T-helper 2 cell treated with Interferon-gamma antibody and Interleukin-4, amounts not matched to agents 5 μg/mL and 100 μg/mL, for 36 hours (primary cell): ENCODE results near the gene MYL12B.

Experiments used
- DNase-seq: peaks from one replicate; pipeline ENCODE4 v3.0.0; 2021; ENCODE audit warnings: low spot score
- H3K27ac Mint-ChIP-seq: one replicate; pipeline ENCODE4 v1.8.0; 2021; ENCODE audit warnings: mild to moderate bottlenecking, mixed read lengths
- H3K27me3 Mint-ChIP-seq: one replicate; pipeline ENCODE4 v1.8.0; 2021; ENCODE audit warnings: low read depth, mixed read lengths
- H3K36me3 Mint-ChIP-seq: one replicate; pipeline ENCODE4 v1.8.0; 2021; ENCODE audit warnings: low read depth, mixed read lengths
- H3K4me1 Mint-ChIP-seq: one replicate; pipeline ENCODE4 v1.8.0; 2021; ENCODE audit warnings: low read depth, mixed read lengths
- H3K4me3 Mint-ChIP-seq: one replicate; pipeline ENCODE4 v1.8.0; 2022; ENCODE audit warnings: mild to moderate bottlenecking, moderate library complexity, mixed read lengths
- H3K9me3 Mint-ChIP-seq: one replicate; pipeline ENCODE4 v1.8.0; 2021; ENCODE audit warnings: mixed read lengths

The MYL12B gene

GRCh38 chr18:3248062-3248657 lies 13.8 kb upstream of the MYL12B start:
- Mint-ChIP-seq H3K4me1 (peaks cover 43% of the 10 kb centered on the region), H3K9me3 (no peaks in the 10 kb centered on the region), H3K36me3 (peaks cover 44% of the 10 kb centered on the region), H3K27ac (peak overlapping the region; percentile 99), H3K27me3 (peaks cover 2% of the 10 kb centered on the region), H3K4me3 (peak overlapping the region; percentile 88)
- DNase-seq: no peak

GRCh38 chr18:3248658-3249359 lies 13.1 kb upstream of the MYL12B start:
- peaks cover 49% of the 10 kb centered on the region for H3K4me1 Mint-ChIP-seq
- peak overlapping the region; percentile 99 for H3K27ac Mint-ChIP-seq
- H3K4me3 Mint-ChIP-seq: peak overlapping the region; percentile 88
- peaks cover 2% of the 10 kb centered on the region for H3K27me3 Mint-ChIP-seq
- DNase-seq: peak; percentile 26
- peaks cover 51% of the 10 kb centered on the region for H3K36me3 Mint-ChIP-seq
- no peaks in the 10 kb centered on the region for H3K9me3 Mint-ChIP-seq

DNA sequence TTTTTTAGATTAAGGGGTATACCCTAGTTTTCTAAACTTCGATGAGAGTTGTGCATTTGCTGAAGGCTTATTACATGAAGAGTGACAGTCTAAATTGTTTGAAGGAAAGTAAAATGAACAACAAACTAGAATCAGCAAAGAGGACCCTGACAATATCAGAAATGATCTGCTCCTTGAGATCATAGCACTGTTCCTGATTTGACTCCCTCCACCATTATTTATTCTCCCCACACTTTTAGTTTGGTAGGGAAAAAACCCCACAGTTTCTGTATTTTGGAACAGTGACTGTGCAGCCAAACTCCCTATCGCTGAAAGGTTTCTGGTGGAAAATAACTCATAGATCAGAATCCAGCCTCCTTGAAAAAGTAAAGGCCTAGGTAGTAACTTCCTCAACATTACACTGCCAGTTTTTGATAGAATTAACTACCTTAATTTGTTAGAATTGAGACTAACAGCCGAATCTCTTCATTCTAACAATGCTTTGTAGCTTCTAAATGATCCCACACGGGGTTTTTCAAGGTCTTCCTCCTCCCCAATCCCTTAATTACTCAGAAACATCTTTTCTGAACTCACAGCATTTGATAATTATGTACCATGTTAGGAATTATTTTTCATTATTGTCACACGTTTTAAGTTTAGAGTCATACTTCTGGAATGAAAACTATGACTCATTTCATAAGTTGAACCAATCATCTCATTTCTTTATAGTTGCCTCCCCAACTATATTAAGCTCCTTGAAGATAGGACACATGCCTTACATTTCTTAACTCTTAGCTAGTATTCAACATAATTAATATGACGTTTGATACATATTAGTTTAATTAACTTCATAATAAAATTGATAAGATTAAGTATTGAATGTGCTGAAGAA lies 11.5 kb upstream of the MYL12B start:
- H3K36me3 Mint-ChIP-seq: peaks cover 67% of the 10 kb centered on the region
- H3K27ac Mint-ChIP-seq: peak overlapping the region; percentile 90
- H3K9me3 Mint-ChIP-seq: no peaks in the 10 kb centered on the region
- no peak for DNase-seq
- H3K4me3 Mint-ChIP-seq: peak overlapping the region; percentile 88
- H3K4me1 Mint-ChIP-seq: peaks cover 48% of the 10 kb centered on the region
- H3K27me3 Mint-ChIP-seq: peaks cover 2% of the 10 kb centered on the region

DNA sequence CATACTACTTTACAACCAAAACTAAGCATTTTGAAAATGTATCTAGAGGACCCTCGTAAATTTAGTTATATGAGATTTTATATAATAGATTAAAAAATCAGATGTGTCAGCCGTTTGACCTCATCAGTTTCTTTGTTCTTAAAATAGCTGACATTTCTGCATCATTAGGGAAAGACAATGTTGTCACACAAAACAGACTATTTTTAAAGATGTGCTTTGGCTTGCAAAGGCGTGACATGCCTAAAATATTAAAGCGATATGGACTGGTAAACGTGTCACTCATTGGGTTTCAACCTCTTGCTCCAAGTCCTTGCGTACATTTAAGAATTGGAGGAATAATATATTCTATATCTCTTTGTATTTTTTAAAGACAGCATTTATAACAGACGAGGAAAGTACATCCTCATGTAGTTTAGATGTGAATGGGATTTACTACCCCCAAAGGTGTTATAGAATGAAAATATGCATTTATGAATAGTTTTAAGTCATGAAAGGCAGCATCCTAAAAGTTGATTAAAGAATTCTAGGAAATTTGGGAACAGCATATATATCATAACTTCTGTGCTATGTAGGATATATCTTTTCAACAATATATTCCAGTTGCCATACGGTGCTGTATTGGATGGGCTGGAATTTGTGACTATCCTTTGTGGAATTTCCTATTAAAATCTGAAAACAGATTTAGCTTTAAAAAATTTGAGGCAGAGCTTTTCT lies 10.5 kb upstream of the MYL12B start:
- Mint-ChIP-seq H3K4me1 (peaks cover 51% of the 10 kb centered on the region), H3K27me3 (peaks cover 2% of the 10 kb centered on the region), H3K36me3 (peaks cover 74% of the 10 kb centered on the region), H3K9me3 (no peaks in the 10 kb centered on the region), H3K27ac (no peak overlapping the region), H3K4me3 (peak overlapping the region; percentile 70)
- no peak for DNase-seq

GRCh38 chr18:3251963-3252277 lies 10.0 kb upstream of the MYL12B start:
- Mint-ChIP-seq H3K4me3 (peak overlapping the region; percentile 70), H3K36me3 (peaks cover 79% of the 10 kb centered on the region), H3K9me3 (no peaks in the 10 kb centered on the region), H3K4me1 (peaks cover 55% of the 10 kb centered on the region), H3K27ac (peak overlapping the region; percentile 57), H3K27me3 (peaks cover 2% of the 10 kb centered on the region)
- DNase-seq: no peak

GRCh38 chr18:3252843-3253242 lies 9.1 kb upstream of the MYL12B start:
- H3K4me1 Mint-ChIP-seq: peaks cover 60% of the 10 kb centered on the region
- H3K27ac Mint-ChIP-seq: peak overlapping the region; percentile 17
- no peaks in the 10 kb centered on the region for H3K27me3 Mint-ChIP-seq
- H3K9me3 Mint-ChIP-seq: no peaks in the 10 kb centered on the region
- no peak for DNase-seq
- peaks cover 88% of the 10 kb centered on the region for H3K36me3 Mint-ChIP-seq
- H3K4me3 Mint-ChIP-seq: peak overlapping the region; percentile 63

GRCh38 chr18:3254725-3255124 lies 7.2 kb upstream of the MYL12B start:
- peak overlapping the region; percentile 73 for H3K27ac Mint-ChIP-seq
- peak overlapping the region; percentile 38 for H3K4me3 Mint-ChIP-seq
- H3K27me3 Mint-ChIP-seq: no peaks in the 10 kb centered on the region

DNA sequence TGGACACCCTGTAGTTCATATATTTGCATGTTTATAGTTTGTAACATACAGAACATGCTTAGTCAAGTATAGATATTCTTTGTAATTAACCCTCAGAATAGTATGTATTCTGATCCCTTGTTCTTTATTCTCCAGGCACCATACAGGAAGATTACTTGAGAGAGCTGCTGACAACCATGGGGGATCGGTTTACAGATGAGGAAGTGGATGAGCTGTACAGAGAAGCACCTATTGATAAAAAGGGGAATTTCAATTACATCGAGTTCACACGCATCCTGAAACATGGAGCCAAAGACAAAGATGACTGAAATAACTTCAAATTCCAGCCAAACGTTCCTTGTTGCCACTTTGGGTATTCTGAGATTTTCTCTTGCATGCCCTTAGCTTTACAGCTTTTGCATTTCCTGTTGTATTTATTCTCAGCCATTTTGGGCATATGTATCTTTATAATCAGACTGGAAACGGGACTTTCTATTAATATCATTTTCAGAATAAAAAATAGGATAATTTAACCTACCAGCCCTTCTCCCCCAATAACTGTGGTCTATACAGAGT lies 6.2 kb upstream of the MYL12B start:
- peaks cover 76% of the 10 kb centered on the region for H3K36me3 Mint-ChIP-seq
- no peak for DNase-seq
- no peaks in the 10 kb centered on the region for H3K9me3 Mint-ChIP-seq
- no peaks in the 10 kb centered on the region for H3K27me3 Mint-ChIP-seq
- no peak overlapping the region for H3K4me3 Mint-ChIP-seq
- H3K4me1 Mint-ChIP-seq: peaks cover 82% of the 10 kb centered on the region
- peak overlapping the region; percentile 55 for H3K27ac Mint-ChIP-seq

More at GRCh38 chr18:3254725-3255124, 7.2 kb upstream of the MYL12B start:
- Mint-ChIP-seq H3K9me3 (no peaks in the 10 kb centered on the region), H3K36me3 (peaks cover 85% of the 10 kb centered on the region), H3K4me1 (peaks cover 79% of the 10 kb centered on the region)
- no peak for DNase-seq

DNA sequence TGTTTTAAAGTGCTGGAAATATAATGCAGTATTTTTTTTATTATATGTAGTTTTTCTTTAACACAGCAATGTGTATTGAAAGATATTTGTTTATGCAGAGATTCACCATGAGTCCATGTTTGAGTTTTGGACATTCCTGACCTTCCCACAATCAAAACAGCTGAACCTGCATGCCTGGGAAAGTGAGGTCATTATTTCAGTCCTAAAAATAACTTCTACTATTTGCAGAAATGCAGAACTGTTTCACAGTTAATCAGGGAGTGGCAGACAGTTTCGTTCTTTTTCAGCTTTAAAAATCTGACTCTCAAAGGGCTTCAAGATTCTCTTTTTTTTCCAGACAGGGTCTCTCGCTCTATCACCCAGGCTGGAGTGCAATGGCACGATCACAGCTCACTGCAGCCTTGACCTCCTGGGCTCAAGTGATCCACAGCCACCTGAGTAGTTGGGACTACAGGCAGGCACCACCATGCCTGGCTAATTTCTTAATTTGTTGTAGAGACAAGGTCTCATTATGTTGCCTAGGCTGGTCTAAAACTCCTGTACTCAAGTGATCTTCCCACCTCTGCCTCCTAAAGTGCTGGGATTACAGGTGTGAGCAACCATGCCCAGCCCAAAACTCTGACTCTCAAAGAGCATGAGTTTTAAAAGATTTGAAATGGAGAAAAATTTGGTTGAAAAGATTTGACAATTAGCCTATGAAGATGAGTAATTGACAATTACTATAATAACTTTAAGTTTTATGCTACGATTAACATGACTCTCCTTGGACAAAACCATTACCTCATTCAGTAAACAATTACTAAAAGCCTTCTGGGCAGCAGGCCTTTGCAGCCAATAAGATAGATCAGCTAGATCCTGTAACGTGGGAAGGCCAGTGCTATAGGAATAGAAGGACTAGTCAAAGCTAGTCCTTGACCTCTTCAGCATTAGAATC lies 5.0 kb upstream of the MYL12B start:
- H3K4me3 Mint-ChIP-seq: peak overlapping the region; percentile 29

DNA sequence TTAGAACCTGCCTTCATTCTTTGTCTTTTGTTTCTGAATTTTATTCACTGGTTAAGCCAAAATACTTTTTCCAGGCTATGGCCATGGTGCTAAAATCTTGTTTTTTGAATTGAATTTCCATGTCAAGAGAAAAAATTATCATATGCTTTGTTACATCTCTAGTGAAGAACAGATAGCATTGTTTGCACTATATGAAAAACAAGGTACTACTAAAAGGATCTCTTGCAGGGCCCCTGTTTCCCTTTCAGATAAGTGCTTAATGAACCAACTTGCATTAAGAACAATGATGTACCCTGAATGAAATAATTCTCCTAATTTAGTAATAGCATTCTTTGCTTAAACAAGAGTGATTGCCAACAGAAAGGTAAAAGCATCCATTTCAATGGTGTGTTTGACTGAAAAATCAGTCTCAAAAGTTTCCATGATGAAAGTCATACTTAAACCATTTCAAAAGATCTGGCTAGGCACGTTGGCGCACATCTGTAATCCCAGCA lies 4.3 kb upstream of the MYL12B start:
- Mint-ChIP-seq H3K36me3 (peaks cover 68% of the 10 kb centered on the region), H3K4me1 (peaks cover 76% of the 10 kb centered on the region), H3K9me3 (no peaks in the 10 kb centered on the region), H3K27me3 (no peaks in the 10 kb centered on the region), H3K4me3 (peak overlapping the region; percentile 53), H3K27ac (peak overlapping the region; percentile 64)
- no peak for DNase-seq

More for the DNA sequence above, 5.0 kb upstream of the MYL12B start:
- DNase-seq: no peak
- Mint-ChIP-seq H3K27me3 (no peaks in the 10 kb centered on the region), H3K9me3 (no peaks in the 10 kb centered on the region), H3K4me1 (peaks cover 80% of the 10 kb centered on the region), H3K36me3 (peaks cover 71% of the 10 kb centered on the region), H3K27ac (peak overlapping the region; percentile 49)

DNA sequence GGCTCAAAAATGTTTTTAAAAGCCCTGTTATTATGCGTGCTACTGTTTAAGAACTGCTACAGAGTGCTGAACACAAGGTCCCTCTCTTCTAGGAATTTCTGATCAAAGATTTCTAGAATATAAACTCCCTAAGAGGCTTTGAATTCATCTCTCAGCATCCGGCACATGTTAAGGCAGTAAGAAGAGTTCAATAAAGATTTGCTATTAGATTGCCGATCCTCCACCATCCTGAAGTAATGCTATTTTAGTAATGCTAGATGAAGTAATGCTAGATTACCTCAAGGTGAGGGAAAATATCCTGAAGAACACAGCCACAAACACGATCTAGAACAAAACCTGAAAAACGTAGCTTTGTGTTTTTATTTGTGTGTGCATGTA lies 949 bp upstream of the MYL12B start:
- DNase-seq: no peak
- Mint-ChIP-seq H3K36me3 (peaks cover 54% of the 10 kb centered on the region), H3K4me3 (peak overlapping the region; percentile 96), H3K27ac (peak overlapping the region; percentile 99), H3K27me3 (no peaks in the 10 kb centered on the region), H3K4me1 (peaks cover 79% of the 10 kb centered on the region), H3K9me3 (no peaks in the 10 kb centered on the region)

- H3K36me3 Mint-ChIP-seq: peaks cover 41% of the 10 kb centered on the region
- DNase-seq: no peak
Observed at GRCh38 chr18:3262234-3263131, 550 bp downstream of the MYL12B start.

More at GRCh38 chr18:3262234-3263131, 550 bp downstream of the MYL12B start:
- H3K4me1 Mint-ChIP-seq: peaks cover 77% of the 10 kb centered on the region
- no peaks in the 10 kb centered on the region for H3K9me3 Mint-ChIP-seq
- no peaks in the 10 kb centered on the region for H3K27me3 Mint-ChIP-seq
- peak overlapping the region; percentile 96 for H3K4me3 Mint-ChIP-seq
- peak overlapping the region; percentile 99 for H3K27ac Mint-ChIP-seq
